GM18507 (cell line): ENCODE data around the gene DMGDH.

Experiments
- DNase-seq: peaks from one replicate; pipeline ENCODE4 v3.0.0; 2011; ENCODE audit warnings: low read depth; ENCODE audit not compliant: insufficient read length; ENCODE audit errors: extremely low spot score
- FAIRE-seq: peaks from 2 replicates; lab custom pipeline; 2011; peaks lifted over from hg19 to GRCh38; lab: Jason Lieb, UNC

Gene DMGDH

GRCh38 chr5:79069488-79070349, at the start of gene DMGDH, which contains the start of gene BHMT2:
TSS of gene DMGDH (minus strand) at chr5:79069674. CDS start at chr5:79069620, 54 bp downstream.
TSS of gene BHMT2 (plus strand) at chr5:79069767. CDS start at chr5:79069783, 16 bp downstream.
- FAIRE-seq = no peak
- DNase-seq = no peak

GRCh38 chr5:79112703-79113058, 43.2 kb upstream of the DMGDH start:
- FAIRE-seq (no peak), DNase-seq (no peak)

GRCh38 chr5:79111960-79112702, 42.7 kb upstream of the DMGDH start:
- FAIRE-seq (no peak), DNase-seq (no peak)

GRCh38 chr5:79111387-79111959, 42.0 kb upstream of the DMGDH start, which contains the start of gene BHMT:
TSS of gene BHMT (plus strand) at chr5:79111809. CDS start at chr5:79111886, 77 bp downstream.
- FAIRE-seq = no peak
- no peak for DNase-seq

- DNase-seq (no peak), FAIRE-seq (peak; percentile 68)
Observed at GRCh38 chr5:79109527-79110492, 40.3 kb upstream of the DMGDH start.

- DNase-seq = no peak
- no peak for FAIRE-seq
Observed at GRCh38 chr5:79108792-79109191, 39.3 kb upstream of the DMGDH start.

GRCh38 chr5:79108086-79108485, 38.6 kb upstream of the DMGDH start:
- no peak for FAIRE-seq
- no peak for DNase-seq

GRCh38 chr5:79107020-79107796, 37.7 kb upstream of the DMGDH start:
- FAIRE-seq = no peak
- no peak for DNase-seq

GRCh38 chr5:79105868-79106267, 36.4 kb upstream of the DMGDH start:
- no peak for FAIRE-seq
- DNase-seq = no peak

GRCh38 chr5:79093762-79094161, 24.3 kb upstream of the DMGDH start:
- DNase-seq (no peak), FAIRE-seq (no peak)

- no peak for DNase-seq
- no peak for FAIRE-seq
Observed at GRCh38 chr5:79091064-79091463, 21.6 kb upstream of the DMGDH start.

GRCh38 chr5:79088507-79088906, 19.0 kb upstream of the DMGDH start:
- FAIRE-seq (no peak), DNase-seq (no peak)

- FAIRE-seq (no peak), DNase-seq (no peak)
Observed at GRCh38 chr5:79086116-79086515, 16.6 kb upstream of the DMGDH start.

- no peak for DNase-seq
- no peak for FAIRE-seq
Observed at GRCh38 chr5:79081779-79082178, 12.3 kb upstream of the DMGDH start.

GRCh38 chr5:79080804-79081203, 11.3 kb upstream of the DMGDH start:
- DNase-seq (no peak), FAIRE-seq (no peak)

GRCh38 chr5:79077680-79078365, 8.3 kb upstream of the DMGDH start:
- no peak for DNase-seq
- no peak for FAIRE-seq

GRCh38 chr5:79076819-79077218, 7.3 kb upstream of the DMGDH start:
- FAIRE-seq = no peak

More at GRCh38 chr5:79076819-79077218, 7.3 kb upstream of the DMGDH start:
- DNase-seq = no peak
